Tibial nerve (tissue), 4 donors: ENCODE results near the gene CYP19A1.

Experiments used
- EP300 ChIP-seq, 2 donors: sonication (generic); formaldehyde crosslinking; IDR thresholded peaks; one replicate each; pipeline ENCODE4 v1.6.1; 2017; ENCODE audit warnings: antibody characterized with exemption in 2 of 2, mild to moderate bottlenecking in 1 of 2
- POLR2A ChIP-seq, 2 donors: fragments of 450-650 bp; IDR thresholded peaks; one replicate each; pipeline ENCODE4 v1.6.1; 2017; ENCODE audit warnings: antibody characterized with exemption in 2 of 2, mild to moderate bottlenecking in 2 of 2, moderate library complexity in 2 of 2
- TF ChIP-seq, protein P1 (sequence below), 5 experiments: fragments of 200-600 bp in 3 of 5; fragments of 450-650 bp in 2 of 5; sonication (generic) in 3 of 5; IDR thresholded peaks; one replicate each; pipeline ENCODE4 v1.5.1; 2016 to 2019; ENCODE audit warnings: antibody characterized with exemption in 5 of 5, mild to moderate bottlenecking in 3 of 5, moderate library complexity in 2 of 5

DNA sequence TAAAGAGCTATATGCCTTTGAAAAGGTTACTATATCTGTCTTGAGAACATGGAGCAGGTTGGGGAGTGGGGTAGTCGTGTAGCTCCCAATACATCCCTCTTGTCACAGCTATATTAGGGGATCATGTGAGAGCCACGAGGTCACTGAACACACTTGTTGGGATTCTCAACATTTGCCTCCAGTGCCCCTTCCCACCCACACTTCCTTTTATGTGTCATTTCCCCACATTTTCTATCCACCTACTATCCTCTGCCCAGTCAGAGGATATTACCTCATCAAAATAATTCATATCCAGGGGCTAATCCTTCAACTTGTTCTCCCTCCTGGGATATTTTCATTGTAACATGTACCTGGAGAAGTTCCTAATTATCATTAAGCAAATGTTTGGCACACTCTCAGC, 85.0 kb downstream of the CYP19A1 start:
- TF ChIP-seq POLR2A (IDR thresholded peaks at IDR 0.05), result no peak
- TF ChIP-seq, protein P1, sequence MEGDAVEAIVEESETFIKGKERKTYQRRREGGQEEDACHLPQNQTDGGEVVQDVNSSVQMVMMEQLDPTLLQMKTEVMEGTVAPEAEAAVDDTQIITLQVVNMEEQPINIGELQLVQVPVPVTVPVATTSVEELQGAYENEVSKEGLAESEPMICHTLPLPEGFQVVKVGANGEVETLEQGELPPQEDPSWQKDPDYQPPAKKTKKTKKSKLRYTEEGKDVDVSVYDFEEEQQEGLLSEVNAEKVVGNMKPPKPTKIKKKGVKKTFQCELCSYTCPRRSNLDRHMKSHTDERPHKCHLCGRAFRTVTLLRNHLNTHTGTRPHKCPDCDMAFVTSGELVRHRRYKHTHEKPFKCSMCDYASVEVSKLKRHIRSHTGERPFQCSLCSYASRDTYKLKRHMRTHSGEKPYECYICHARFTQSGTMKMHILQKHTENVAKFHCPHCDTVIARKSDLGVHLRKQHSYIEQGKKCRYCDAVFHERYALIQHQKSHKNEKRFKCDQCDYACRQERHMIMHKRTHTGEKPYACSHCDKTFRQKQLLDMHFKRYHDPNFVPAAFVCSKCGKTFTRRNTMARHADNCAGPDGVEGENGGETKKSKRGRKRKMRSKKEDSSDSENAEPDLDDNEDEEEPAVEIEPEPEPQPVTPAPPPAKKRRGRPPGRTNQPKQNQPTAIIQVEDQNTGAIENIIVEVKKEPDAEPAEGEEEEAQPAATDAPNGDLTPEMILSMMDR (IDR thresholded peaks at IDR 0.05), result no peak
- no peak for TF ChIP-seq EP300 (IDR thresholded peaks at IDR 0.05)
